Right renal cortex interstitium (tissue), 3 donors: Measurements from ENCODE around the gene LMBR1L. TPM values are rescaled to one million over a fixed set of nuclear protein-coding genes. Genes with fewer than 3 reads are reported as not detected.
"Not testable (repeated sequence)": the region's sequence is repeated elsewhere in the genome, so short reads cannot be mapped to it uniquely, and the experiment has no call there.

Experiments
- DNase-seq, 3 donors: peaks; one replicate each; pipeline ENCODE4 v3.0.0-alpha.2; 2013; ENCODE audit warnings: low read depth in 3 of 3, low spot score in 2 of 3
- polyA plus RNA-seq, 3 donors: library from polyadenylated mRNA; unstranded; fragments of 120-200 nt; gene quantifications; one replicate each; pipeline ENCODE4 v1.2.1, GENCODE V29; 2013; ENCODE audit not compliant: insufficient read length in 3 of 3

LMBR1L gene
- polyA plus RNA-seq, 3 donors = 49.5 to 69.1 (median 57.0) TPM

DNA sequence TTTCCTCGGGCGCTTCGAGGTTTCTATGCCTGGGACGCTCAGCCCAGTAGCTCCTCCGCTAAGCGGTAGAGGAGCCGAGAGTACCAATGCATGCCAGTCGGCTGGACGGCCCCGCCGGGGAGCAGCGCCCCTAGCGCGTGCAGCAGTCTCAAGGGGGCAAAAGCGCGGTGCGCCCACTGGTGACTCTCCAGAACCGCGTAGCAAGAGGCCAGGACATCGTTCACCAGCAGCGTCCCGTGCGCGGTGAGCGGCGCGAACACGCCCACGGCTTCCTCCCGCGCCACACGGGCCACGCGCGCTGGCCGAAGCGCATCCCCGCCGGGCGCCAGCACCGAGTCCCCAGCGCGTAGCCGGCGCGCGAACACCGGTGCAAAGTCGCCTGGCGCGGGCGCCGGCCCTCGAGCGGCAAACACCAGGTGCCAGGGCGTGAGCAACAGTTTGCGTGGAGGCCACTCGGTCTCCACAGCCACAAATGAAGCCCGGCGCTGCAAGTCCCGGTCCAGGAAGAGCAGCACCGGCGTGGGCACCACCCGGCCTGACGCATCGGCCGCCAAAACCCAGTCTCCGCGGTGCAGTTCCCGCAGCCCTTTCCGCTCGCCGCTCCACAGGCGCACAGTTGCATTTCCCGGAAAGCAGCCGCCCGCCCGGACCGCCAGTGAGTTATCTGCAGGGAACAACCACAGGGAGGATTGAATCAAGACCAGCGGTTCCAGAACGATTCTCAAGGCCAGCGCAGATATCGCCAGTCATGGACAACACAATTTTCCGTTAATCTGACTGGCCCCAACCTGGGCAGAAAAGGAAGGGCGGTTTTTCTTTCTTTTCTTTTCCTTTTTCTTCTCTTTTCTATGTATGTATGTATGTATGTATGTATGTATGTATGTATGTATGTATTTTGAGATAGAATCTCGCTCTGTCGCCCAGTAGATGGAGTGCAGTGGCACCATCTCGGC lies 20.6 kb downstream of the LMBR1L start:
- no peak for DNase-seq

DNA sequence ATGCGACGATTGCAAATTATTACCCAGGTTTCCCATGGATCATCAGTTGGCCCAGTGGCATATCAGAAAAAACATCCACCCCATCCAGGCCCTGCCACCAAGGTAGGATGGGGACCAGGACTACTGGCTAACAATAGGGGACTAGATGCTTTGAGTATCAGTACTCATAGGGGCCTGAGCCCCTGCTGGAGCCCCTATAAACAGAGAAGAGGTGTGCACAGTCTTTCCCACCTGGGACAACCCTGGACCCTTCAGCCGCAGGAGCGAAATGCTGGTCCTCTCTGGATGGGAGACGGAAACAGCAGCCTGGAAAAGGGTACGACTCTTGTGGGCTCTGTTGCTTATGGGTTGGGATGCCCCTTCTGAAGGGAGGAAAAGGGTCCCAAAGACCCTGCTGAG lies 21.7 kb downstream of the LMBR1L start:
- no peak for DNase-seq

- DNase-seq = no peak
Measured at GRCh38 chr12:49088150-49088931, 22.3 kb downstream of the LMBR1L start.

DNA sequence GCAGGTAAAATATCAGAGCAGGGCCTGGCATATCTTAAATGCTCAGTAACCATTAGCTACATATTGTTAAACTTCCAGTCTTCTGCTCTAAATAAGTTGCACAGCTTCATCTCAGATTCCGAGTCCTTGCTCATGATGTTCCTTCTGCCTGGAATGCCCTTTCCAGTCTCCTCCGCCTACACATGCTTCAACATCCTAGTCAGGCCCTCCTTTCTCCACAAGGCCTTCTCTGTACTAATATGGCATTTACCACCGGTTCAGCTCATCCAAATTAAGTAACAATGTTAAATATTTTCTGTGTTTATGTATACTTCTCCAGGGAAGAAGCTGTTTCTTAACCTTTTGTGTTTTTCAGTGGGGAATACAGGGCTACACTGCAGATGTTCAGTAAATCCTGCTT lies 24.5 kb downstream of the LMBR1L start:
- no peak for DNase-seq

DNA sequence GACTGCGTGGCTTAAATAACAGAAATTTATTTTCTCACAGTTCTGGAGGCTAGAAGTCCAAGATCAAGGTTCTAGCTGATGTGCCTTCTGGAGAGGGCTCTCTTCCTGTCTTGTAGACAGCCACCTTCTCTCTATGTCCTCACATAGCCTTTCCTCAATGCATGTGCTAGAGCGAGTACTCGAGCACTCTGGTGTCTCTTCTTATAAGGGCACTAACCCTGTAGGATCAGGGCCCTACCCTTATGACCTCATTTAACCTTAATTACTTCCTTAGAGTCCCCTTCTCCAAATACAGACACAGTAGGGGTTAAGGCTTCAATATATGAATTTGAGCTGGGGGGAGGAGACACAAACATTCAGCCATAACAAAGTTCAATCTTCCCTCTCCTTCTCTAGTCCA lies 26.2 kb downstream of the LMBR1L start:
- no peak for DNase-seq

DNA sequence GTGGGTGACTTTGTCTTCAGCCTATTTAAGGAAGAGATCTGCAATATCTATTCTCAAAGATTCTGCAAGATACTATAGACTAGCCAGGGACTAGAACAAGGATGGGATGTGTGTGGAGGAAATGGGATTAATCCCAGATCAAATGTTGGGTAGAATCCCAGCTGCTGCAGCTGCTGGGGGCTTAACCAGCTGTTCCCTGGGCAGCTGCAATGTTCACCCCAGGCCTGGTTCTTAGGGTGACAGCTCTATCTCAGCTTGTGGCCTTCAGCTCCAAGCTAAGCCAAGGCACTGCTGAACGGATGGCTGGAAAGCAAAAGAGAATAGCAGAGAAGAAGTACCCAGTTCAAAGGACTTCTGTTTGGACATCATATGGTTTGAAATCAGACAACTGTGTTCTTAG lies 30.9 kb downstream of the LMBR1L start:
- DNase-seq = no peak

- no peak for DNase-seq
Measured at GRCh38 chr12:49070971-49071370, 39.7 kb downstream of the LMBR1L start.

DNA sequence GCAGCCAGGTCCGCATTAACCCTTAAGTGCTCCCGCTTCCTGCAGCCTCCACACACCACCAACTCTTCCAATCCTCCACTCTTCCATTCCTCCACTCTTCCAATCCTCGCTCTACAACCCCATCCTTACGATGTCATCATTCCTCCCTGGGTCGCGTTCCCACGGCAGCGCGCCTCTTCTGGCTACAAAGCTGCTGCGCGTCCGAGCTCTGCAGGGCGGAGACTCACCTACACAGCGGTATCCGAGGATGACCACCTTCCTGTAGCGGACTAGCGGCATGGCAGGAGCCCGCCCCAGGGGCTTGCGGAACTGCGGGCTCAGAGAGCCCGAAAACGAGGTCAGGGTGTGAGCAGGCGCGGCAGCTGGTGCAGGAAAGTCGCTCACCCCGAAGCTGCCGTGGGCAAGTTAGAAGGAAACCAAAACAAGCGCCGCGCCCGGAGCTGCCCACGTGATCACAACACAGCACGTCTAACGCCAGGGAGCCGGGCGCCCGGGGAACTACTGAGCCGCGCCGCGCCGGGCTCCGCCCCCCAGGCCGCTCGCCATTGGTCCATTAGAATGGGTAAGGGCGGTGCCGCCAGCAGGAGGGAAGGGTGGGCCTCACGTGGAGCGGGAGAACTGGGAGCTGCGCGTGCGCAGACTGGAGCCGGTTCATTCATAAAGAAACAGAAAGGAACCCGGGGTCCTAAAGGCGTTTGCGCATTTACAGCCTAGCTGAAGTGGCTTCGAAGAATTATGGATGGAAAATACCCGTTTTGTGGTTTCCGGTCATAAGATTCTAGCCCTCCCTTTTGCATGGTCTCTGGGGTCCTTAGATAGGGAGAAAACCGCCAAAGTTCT lies 40.9 kb downstream of the LMBR1L start, which contains the start of gene RHEBL1:
Gene RHEBL1, minus strand, starts transcription at position 473 of the 840 bp plus-strand sequence. Its CDS starts 194 bp downstream, at position 279.
- DNase-seq = peak; percentile 85 to 93 (median 91)

DNA sequence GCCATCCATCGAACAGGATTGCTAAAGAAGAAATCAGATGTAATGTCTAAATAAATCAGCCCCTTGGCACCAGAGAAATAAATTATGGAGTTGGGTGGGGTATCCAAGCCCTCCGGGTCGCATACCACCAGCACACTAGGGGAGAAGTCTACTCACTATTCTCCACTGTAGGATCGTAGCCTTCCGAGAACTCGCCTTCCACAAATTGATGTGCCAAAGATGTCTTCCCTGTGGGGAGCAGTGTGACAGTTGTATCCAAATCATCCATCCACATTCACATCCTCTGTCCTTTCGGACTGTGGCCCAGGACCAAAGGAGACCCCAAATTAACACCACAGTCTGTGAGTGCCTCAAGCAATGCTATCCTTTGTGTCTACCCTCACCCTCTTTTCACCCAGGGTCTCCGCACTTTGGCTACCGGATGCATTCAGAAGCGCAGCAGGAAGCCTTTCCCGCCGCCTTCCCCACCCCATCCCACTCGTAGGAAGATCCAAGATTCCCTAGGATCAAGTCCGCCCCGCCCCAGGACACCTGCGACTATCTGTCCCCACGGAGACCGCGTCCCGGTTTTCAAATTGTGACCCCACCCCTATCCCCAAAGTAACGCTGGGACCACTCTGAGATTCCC lies 41.7 kb downstream of the LMBR1L start:
- no peak for DNase-seq

- no peak for DNase-seq
Measured at GRCh38 chr12:49066120-49066519, 44.5 kb downstream of the LMBR1L start.

GRCh38 chr12:49064767-49065152 lies 45.9 kb downstream of the LMBR1L start:
- DNase-seq = no peak

DNA sequence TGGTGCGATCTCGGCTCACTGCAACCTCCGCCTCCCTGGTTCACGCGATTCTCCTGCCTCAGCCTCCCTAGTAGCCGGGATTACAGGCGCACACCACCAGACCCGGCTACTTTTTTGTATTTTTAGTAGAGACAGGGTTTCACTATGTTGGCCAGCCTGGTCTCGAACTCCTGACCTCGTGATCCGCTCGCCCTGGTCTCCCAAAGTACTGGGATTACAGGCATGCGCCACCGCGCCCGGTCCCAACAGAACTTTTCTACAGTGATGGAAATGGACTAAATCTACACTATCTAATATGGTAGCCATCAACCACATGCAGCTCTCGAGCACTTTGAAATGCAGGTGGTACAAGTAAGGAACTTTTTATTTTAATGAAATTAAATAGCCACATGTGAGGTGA lies 48.7 kb downstream of the LMBR1L start:
- DNase-seq = not testable (repeated sequence)

GRCh38 chr12:49061157-49061650 lies 49.4 kb downstream of the LMBR1L start:
- DNase-seq = no peak

- DNase-seq = peak; percentile 91 to 93 (median 92)
Measured at GRCh38 chr12:49060237-49061156, 50.1 kb downstream of the LMBR1L start, which contains the start of gene KMT2D. Gene KMT2D (minus strand): TSS chr12:49060794. CDS start chr12:49055324, 5,470 bp downstream.

DNA sequence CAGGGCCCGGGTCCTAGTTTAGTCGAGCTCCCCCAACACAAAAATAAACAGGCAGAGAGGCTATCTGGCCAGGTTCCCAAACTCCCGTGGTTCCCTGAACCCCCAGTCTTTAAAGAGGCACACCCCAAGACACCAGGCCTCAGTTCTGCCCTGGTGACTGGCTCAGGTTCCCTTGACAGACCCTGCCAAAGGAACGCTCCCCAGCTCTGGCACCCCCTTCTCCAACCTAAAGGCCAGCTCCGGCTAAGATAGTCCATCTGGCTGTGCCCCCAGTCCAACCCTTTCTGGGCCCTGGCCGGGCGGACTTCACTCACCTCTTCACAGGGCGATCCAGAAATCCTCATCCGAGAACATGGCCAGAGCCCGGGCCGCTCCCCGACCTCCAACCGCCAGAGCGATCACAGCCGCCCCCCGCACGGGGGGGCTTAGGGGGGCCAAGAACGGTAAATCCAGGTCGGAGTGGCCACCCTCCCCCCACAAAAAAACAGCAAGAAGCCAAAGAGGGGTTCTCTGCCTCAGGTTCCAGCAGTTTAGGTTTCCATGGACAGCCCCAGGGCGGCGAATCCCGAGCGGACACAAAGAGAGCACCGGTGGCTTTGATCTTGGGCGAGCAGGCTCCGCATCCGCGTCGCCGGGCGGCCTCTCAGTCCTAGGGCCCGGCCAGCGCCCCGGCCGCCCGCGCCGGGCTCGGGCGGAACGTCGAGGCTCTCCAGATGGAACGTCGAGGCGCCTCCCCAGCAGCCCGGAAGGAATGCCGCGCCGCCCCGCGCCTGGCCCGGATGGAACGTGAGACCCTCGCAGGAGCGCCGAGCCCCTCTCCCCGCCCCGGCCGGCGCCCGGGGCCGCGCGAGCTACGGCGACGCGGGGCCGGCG lies 51.1 kb downstream of the LMBR1L start:
- DNase-seq = peak in 1 of 3 donors; percentile 21

DNA sequence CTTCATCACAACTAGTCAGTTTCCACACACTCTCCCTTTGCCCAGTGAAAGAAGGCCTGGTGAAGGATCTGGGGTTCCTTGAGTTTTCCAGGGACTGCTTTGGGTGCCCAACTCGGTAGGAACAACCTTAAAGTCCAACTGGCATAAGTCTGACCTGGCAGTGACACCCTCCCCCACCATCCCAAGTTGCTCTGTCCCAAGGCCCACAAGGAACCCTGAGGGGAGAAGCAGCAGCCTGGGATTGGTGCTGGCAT lies 51.7 kb downstream of the LMBR1L start:
- no peak for DNase-seq

- no peak for DNase-seq
Measured at GRCh38 chr12:49058366-49059044, 52.1 kb downstream of the LMBR1L start.

- DNase-seq = no peak
Measured at GRCh38 chr12:49057888-49058287, 52.8 kb downstream of the LMBR1L start.
